Spleen (tissue), 7 donors: ENCODE data around the gene OR10Z1.

Experiments used
- POLR2A ChIP-seq, 3 donors: fragments of 450-650 bp; IDR thresholded peaks; one replicate each; pipeline ENCODE4 v1.5.1; 2017; ENCODE audit warnings: antibody characterized with exemption in 3 of 3, mild to moderate bottlenecking in 1 of 3
- POLR2AphosphoS5 ChIP-seq, 3 donors: sonication (generic); formaldehyde crosslinking; IDR thresholded peaks; one replicate each; pipeline ENCODE4 v1.5.1; 2017; ENCODE audit warnings: antibody characterized with exemption in 3 of 3
- TF ChIP-seq, protein P1 (sequence below), 11 experiments: fragments of 200-600 bp in 7 of 11; fragments of 450-650 bp in 4 of 11; sonication (generic) in 4 of 11; IDR thresholded peaks in 8 of 11; conservative IDR thresholded peaks in 3 of 11; 1 replicate in 7 of 11; 2 replicates in 4 of 11; pipeline versions ENCODE4 v1.4.0 to v1.8.0; 2016 to 2021; ENCODE audit warnings: antibody characterized with exemption in 11 of 11, inconsistent platforms in 4 of 11, mild to moderate bottlenecking in 1 of 11
- donor health status: DM: no; HTN: no; CAD: no; lungs with moderate emphysema.
- donor health status: DM: no; HTN: no; CAD: no.
- donor health status: DM: no; HTN: no; CAD: no.

DNA sequence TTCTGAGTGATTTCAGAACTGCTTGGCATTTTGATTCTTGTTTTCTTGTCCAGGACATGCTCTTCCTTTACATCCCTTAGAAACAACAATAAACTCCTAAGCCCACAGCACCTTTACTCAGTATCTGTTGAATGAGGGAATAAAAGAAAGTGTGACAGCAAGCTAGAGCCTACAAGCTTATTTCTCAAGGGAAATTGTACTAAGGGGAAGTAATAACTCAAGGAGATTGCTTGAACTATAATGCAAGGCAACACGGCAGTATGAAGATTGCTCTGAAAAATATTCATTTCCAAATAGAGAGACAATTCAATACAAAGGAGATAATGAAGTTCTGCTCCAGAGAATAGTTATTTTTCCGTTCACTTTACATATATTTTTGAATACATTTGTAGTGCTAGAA, 41.2 kb upstream of the OR10Z1 start:
- no peak for TF ChIP-seq POLR2A (IDR thresholded peaks at IDR 0.05)
- TF ChIP-seq, protein P1, sequence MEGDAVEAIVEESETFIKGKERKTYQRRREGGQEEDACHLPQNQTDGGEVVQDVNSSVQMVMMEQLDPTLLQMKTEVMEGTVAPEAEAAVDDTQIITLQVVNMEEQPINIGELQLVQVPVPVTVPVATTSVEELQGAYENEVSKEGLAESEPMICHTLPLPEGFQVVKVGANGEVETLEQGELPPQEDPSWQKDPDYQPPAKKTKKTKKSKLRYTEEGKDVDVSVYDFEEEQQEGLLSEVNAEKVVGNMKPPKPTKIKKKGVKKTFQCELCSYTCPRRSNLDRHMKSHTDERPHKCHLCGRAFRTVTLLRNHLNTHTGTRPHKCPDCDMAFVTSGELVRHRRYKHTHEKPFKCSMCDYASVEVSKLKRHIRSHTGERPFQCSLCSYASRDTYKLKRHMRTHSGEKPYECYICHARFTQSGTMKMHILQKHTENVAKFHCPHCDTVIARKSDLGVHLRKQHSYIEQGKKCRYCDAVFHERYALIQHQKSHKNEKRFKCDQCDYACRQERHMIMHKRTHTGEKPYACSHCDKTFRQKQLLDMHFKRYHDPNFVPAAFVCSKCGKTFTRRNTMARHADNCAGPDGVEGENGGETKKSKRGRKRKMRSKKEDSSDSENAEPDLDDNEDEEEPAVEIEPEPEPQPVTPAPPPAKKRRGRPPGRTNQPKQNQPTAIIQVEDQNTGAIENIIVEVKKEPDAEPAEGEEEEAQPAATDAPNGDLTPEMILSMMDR (IDR thresholded peaks at IDR 0.05 in 8 of 11, conservative IDR thresholded peaks at IDR 0.05 in 3 of 11), result no peak
- no peak for TF ChIP-seq POLR2AphosphoS5 (IDR thresholded peaks at IDR 0.05)
